ENCODE results near the gene AGBL1.

AGBL1 gene

GRCh38 chr15:86903642-86904421 is 824.2 kb downstream of the AGBL1 start:
- FAIRE-seq = no peak

- no peak for FAIRE-seq
Measured at GRCh38 chr15:86905625-86906256, 826.1 kb downstream of the AGBL1 start.

- no peak for FAIRE-seq
Measured at GRCh38 chr15:86906376-86906775, 826.7 kb downstream of the AGBL1 start.

- no peak for FAIRE-seq
Measured at GRCh38 chr15:86911022-86911421, 831.4 kb downstream of the AGBL1 start.

GRCh38 chr15:86912661-86913060 is 833.0 kb downstream of the AGBL1 start:
- FAIRE-seq = no peak

- no peak for FAIRE-seq
Measured at GRCh38 chr15:86915811-86916331, 836.2 kb downstream of the AGBL1 start.

- FAIRE-seq = no peak
Measured at GRCh38 chr15:86916671-86917360, 837.1 kb downstream of the AGBL1 start.

- FAIRE-seq = no peak
Measured at GRCh38 chr15:86917361-86917671, 837.6 kb downstream of the AGBL1 start.

- FAIRE-seq = no peak
Measured at GRCh38 chr15:86919581-86919980, 839.9 kb downstream of the AGBL1 start.

- FAIRE-seq = no peak
Measured at GRCh38 chr15:86929461-86929860, 849.8 kb downstream of the AGBL1 start.

GRCh38 chr15:86932456-86932855 is 852.8 kb downstream of the AGBL1 start:
- FAIRE-seq = no peak

- no peak for FAIRE-seq
Measured at GRCh38 chr15:86935841-86936240, 856.2 kb downstream of the AGBL1 start.

GRCh38 chr15:86942285-86942684 is 862.6 kb downstream of the AGBL1 start:
- FAIRE-seq = no peak

GRCh38 chr15:86948719-86949118 is 869.0 kb downstream of the AGBL1 start:
- no peak for FAIRE-seq

- no peak for FAIRE-seq
Measured at GRCh38 chr15:86959254-86959653, 879.6 kb downstream of the AGBL1 start.

- no peak for FAIRE-seq
Measured at GRCh38 chr15:86961669-86962068, 882.0 kb downstream of the AGBL1 start.

- no peak for FAIRE-seq
Measured at GRCh38 chr15:86964271-86964670, 884.6 kb downstream of the AGBL1 start.

GRCh38 chr15:86968244-86968643 is 888.6 kb downstream of the AGBL1 start:
- FAIRE-seq = no peak

- no peak for FAIRE-seq
Measured at GRCh38 chr15:86969364-86969763, 889.7 kb downstream of the AGBL1 start.

- FAIRE-seq = no peak
Measured at GRCh38 chr15:86973284-86973844, 893.7 kb downstream of the AGBL1 start.

GRCh38 chr15:86988033-86988432 is 908.4 kb downstream of the AGBL1 start:
- no peak for FAIRE-seq

- no peak for FAIRE-seq
Measured at GRCh38 chr15:87021751-87022150, 942.1 kb downstream of the AGBL1 start.

GRCh38 chr15:87031540-87032230 is 952.0 kb downstream of the AGBL1 start:
- no peak for FAIRE-seq

All from A204.1 (cell line).